ENCODE measurements around the gene HELZ. TPM values are rescaled to one million over a fixed set of nuclear protein-coding genes. Genes with fewer than 3 reads are reported as not detected.

The HELZ gene
- total RNA-seq, 1 experiment from 2014 or later: 49.8 TPM

GRCh38 chr17:67217446-67217845 lies 27.6 kb downstream of the HELZ start:
- no peaks in the 10 kb centered on the region for H3K9me3 Mint-ChIP-seq
- H2BK5ac ChIP-seq (ENCODE audit: insufficient read length, low read length): no peak overlapping the region
- no peak overlapping the region for H3T11ph ChIP-seq (ENCODE audit: low read length)
- no peak overlapping the region for H3K27ac Mint-ChIP-seq
- no peak overlapping the region for H3K56ac ChIP-seq (ENCODE audit: insufficient read length, low read depth, low read length)
- no peak overlapping the region for H2BK20ac ChIP-seq (ENCODE audit: low read depth, low read length, poor library complexity, severe bottlenecking)
- H3K36me3 Mint-ChIP-seq (ENCODE audit: insufficient read depth in 1 of 3, low read depth in 3 of 3): peaks cover 4 to 20% (median 18%) of the 10 kb centered on the region in 3 experiments; a peak in 5 of 7 replicates
- H4K91ac ChIP-seq (ENCODE audit: insufficient read length, low read depth, low read length): no peak overlapping the region
- H3K79me2 ChIP-seq (ENCODE audit: insufficient read depth, low read length): no peaks in the 10 kb centered on the region
- DNase-seq: no peak
- no peak overlapping the region for H2BK120ac ChIP-seq (ENCODE audit: low read depth, low read length, poor library complexity, severe bottlenecking)
- no peak overlapping the region for H2AK5ac ChIP-seq (ENCODE audit: insufficient read length, low read length)
- WGBS (ENCODE audit: extremely low coverage, insufficient read length, low lambda C conversion rate): no CpG with 5 or more reads among the region's 4 CpGs
- no peaks in the 10 kb centered on the region; the same call in 1 of the 2 replicates for H3K4me1 ChIP-seq (ENCODE audit: insufficient read depth, low read length)
- H3K4me2 ChIP-seq (ENCODE audit: insufficient read depth, insufficient read length, low read length): no peak overlapping the region
- no peak overlapping the region for H2BK12ac ChIP-seq (ENCODE audit: insufficient read length, low read depth, low read length)
- H3K9me3 ChIP-seq (ENCODE audit: control insufficient read depth, low read depth, low read length): no peaks in the 10 kb centered on the region
- peaks cover 6% of the 10 kb centered on the region for H3K79me1 ChIP-seq (ENCODE audit: insufficient read depth, low read depth, low read length, poor library complexity, severe bottlenecking)
- H3K4me3 Mint-ChIP-seq: no peak overlapping the region
- H3K23ac ChIP-seq (ENCODE audit: insufficient read length, low read depth, low read length): no peak overlapping the region
- H3K27me3 Mint-ChIP-seq (ENCODE audit: low read depth): no peaks in the 10 kb centered on the region
- no peak overlapping the region for H2BK15ac ChIP-seq (ENCODE audit: low read depth, low read length)
- no peak overlapping the region for H2AFZ ChIP-seq (ENCODE audit: low read length)
- no peak overlapping the region for H3K14ac ChIP-seq (ENCODE audit: insufficient read depth, low read length)
- H3K4me1 Mint-ChIP-seq: peaks cover 3 to 4% of the 10 kb centered on the region in 2 experiments
- H4K20me1 ChIP-seq (ENCODE audit: control insufficient read depth, insufficient read depth, insufficient read length): no peaks in the 10 kb centered on the region
- H3K4ac ChIP-seq (ENCODE audit: low read depth, low read length): no peak overlapping the region
- no peak overlapping the region for H3K27ac ChIP-seq (ENCODE audit: insufficient read length, low read depth, low read length)
- H4K8ac ChIP-seq (replicated peaks; ENCODE audit: insufficient read length, low read depth, low read length): no peak overlapping the region
- H4K5ac ChIP-seq (ENCODE audit: insufficient read length, low read depth, low read length): no peak overlapping the region
- no peaks in the 10 kb centered on the region for H3K23me2 ChIP-seq (ENCODE audit: insufficient read length, low read depth, low read length, poor library complexity, severe bottlenecking)
- no peak overlapping the region for H3K9ac ChIP-seq (ENCODE audit: extremely low read depth, insufficient read length, low read length)
- H3K27me3 ChIP-seq (ENCODE audit: insufficient read depth, low read length): no peaks in the 10 kb centered on the region
- no peak overlapping the region for H3K18ac ChIP-seq (ENCODE audit: insufficient read length, low read depth, low read length)
- no peak for TF ChIP-seq CTCF (conservative IDR thresholded peaks at IDR 0.05)

All from H9 (cell line).